Endothelial cell of umbilical vein (primary cell): ENCODE data around the gene STH. TPM values are rescaled to one million over a fixed set of nuclear protein-coding genes. Genes with fewer than 3 reads are reported as not detected.

Source experiments
- BruUV-seq: library from RNA; stranded (reverse); fragments of 400-500 nt; replicated peaks from 2 replicates; lab custom pipeline; 2021; lab: Mats Ljungman, UMichigan
- CTCF ChIA-PET: fragments of 300-600, 350-600 bp; sonication (Branson Sonifier 250); formaldehyde crosslinking; loops from one replicate; lab custom pipeline; 2021; ENCODE audit warnings: antibody characterized with exemption, inconsistent platforms; lab: Charles Lee
- POLR2A ChIA-PET: fragments of 300-600, 350-600 bp; sonication (Branson Sonifier 250); formaldehyde crosslinking; loops from one replicate; lab custom pipeline; 2021; ENCODE audit warnings: antibody characterized with exemption, inconsistent platforms; lab: Charles Lee
- DNase-seq: peaks from one replicate; pipeline ENCODE4 v3.0.0-alpha.2; 2011; ENCODE audit warnings: low read depth, low spot score
- FAIRE-seq: peaks from 2 replicates; lab custom pipeline; 2011; peaks lifted over from hg19 to GRCh38; lab: Jason Lieb, UNC
- H2AFZ ChIP-seq: 2 replicates; pipeline ENCODE4 v1.6.0; 2012; ENCODE audit warnings: low read depth, low read length, control low read depth, inconsistent platforms
- H3K27ac ChIP-seq: 2 replicates; pipeline ENCODE4 v1.5.1; 2011; ENCODE audit warnings: low read depth, mild to moderate bottlenecking, control low read depth, low read length, moderate library complexity; ENCODE audit not compliant: insufficient read depth
- H3K27me3 ChIP-seq, 2 experiments: 2 replicates each; pipeline versions ENCODE4 v1.6.0 to v1.6.1; 2011; ENCODE audit warnings: low read length in 2 of 2, mixed read lengths in 1 of 2; ENCODE audit not compliant: control insufficient read depth in 2 of 2, insufficient read depth in 2 of 2
- H3K36me3 ChIP-seq, 2 experiments: 2 replicates in 1 of 2; 3 replicates in 1 of 2; pipeline ENCODE4 v1.5.1; 2011; ENCODE audit warnings: low read length in 2 of 2, mild to moderate bottlenecking in 1 of 2, moderate library complexity in 1 of 2; ENCODE audit not compliant: control insufficient read depth in 2 of 2, insufficient read depth in 2 of 2; ENCODE audit errors: extremely low read depth in 1 of 2
- H3K4me1 ChIP-seq: 3 replicates; pipeline ENCODE4 v1.5.1; 2011; ENCODE audit warnings: mild to moderate bottlenecking, low read length; ENCODE audit not compliant: control insufficient read depth, insufficient read depth; ENCODE audit errors: extremely low read depth
- H3K4me2 ChIP-seq: 2 replicates; pipeline ENCODE4 v1.6.1; 2011; ENCODE audit warnings: low read length, control low read depth, mixed read lengths; ENCODE audit not compliant: insufficient read depth
- H3K4me3 ChIP-seq, 3 experiments: fragments of 200-600 bp in 1 of 3; sonication (generic), shearing (Covaris generic) in 1 of 3; replicated peaks in 1 of 3; 2 replicates each; pipeline ENCODE4 v1.5.1; 2011 to 2016; ENCODE audit warnings: control low read depth in 3 of 3, low read length in 3 of 3, mild to moderate bottlenecking in 2 of 3, inconsistent platforms in 1 of 3, low read depth in 1 of 3, moderate library complexity in 1 of 3; ENCODE audit not compliant: insufficient read depth in 1 of 3
- H3K79me2 ChIP-seq: 2 replicates; pipeline ENCODE4 v1.6.0; 2012; ENCODE audit warnings: low read length, inconsistent platforms; ENCODE audit not compliant: control insufficient read depth, insufficient read depth
- H3K9ac ChIP-seq: replicated peaks from 2 replicates; pipeline ENCODE3; 2011; ENCODE audit warnings: low read length, control low read depth; ENCODE audit not compliant: insufficient read depth; ENCODE audit errors: extremely low read depth
- H3K9me1 ChIP-seq: replicated peaks from 3 replicates; pipeline ENCODE4 v1.6.0; 2011; ENCODE audit warnings: mild to moderate bottlenecking, low read length; ENCODE audit not compliant: control insufficient read depth, insufficient read depth; ENCODE audit errors: extremely low read depth
- H3K9me3 ChIP-seq: replicated peaks from 2 replicates; pipeline ENCODE4 v1.5.1; 2012; ENCODE audit warnings: low read length, inconsistent platforms; ENCODE audit not compliant: control insufficient read depth, insufficient read depth
- H4K20me1 ChIP-seq: replicated peaks from 2 replicates; pipeline ENCODE3; 2011; ENCODE audit warnings: mild to moderate bottlenecking, low read length; ENCODE audit not compliant: control insufficient read depth, insufficient read depth; ENCODE audit errors: extremely low read depth
- CTCF ChIP-seq, 2 donors: IDR thresholded peaks; 1 replicate in 1 of 2; 2 replicates in 1 of 2; pipeline ENCODE4 v1.5.1; 2011; ENCODE audit warnings: low read length in 2 of 2, mild to moderate bottlenecking in 2 of 2, moderate library complexity in 2 of 2, control low read depth in 1 of 2, inconsistent platforms in 1 of 2, low read depth in 1 of 2; ENCODE audit not compliant: insufficient read depth in 1 of 2; ENCODE audit errors: extremely low read depth in 1 of 2
- EZH2 ChIP-seq: IDR thresholded peaks from 2 replicates; pipeline ENCODE4 v1.6.1; 2012; ENCODE audit warnings: borderline replicate concordance, low read depth, mild to moderate bottlenecking, moderate library complexity, low read length, inconsistent platforms; ENCODE audit not compliant: severe bottlenecking
- FOS ChIP-seq: IDR thresholded peaks from 2 replicates; pipeline ENCODE4 v1.6.1; 2011; ENCODE audit warnings: mild to moderate bottlenecking, low read length, moderate library complexity, borderline replicate concordance; ENCODE audit not compliant: insufficient read depth
- GATA2 ChIP-seq: IDR thresholded peaks from 2 replicates; pipeline ENCODE4 v1.7.0; 2011; ENCODE audit warnings: low read depth, mild to moderate bottlenecking, moderate library complexity, mixed read lengths, low read length; ENCODE audit not compliant: insufficient read length, insufficient read depth
- JUN ChIP-seq: IDR thresholded peaks from 2 replicates; pipeline ENCODE4 v1.6.1; 2011; ENCODE audit warnings: borderline replicate concordance, low read depth; ENCODE audit not compliant: insufficient read length, insufficient read depth
- MAX ChIP-seq: IDR thresholded peaks from 2 replicates; pipeline ENCODE4 v1.6.1; 2011; ENCODE audit not compliant: insufficient read depth, insufficient read length
- MYC ChIP-seq: IDR thresholded peaks from one replicate; pipeline ENCODE4 v1.6.1; 2011; ENCODE audit warnings: mild to moderate bottlenecking, low read depth, low read length
- POLR2A ChIP-seq: IDR thresholded peaks from 2 replicates; pipeline ENCODE4 v1.6.1; 2012; ENCODE audit warnings: low read depth, mild to moderate bottlenecking, control low read depth, low read length
- POLR2AphosphoS5 ChIP-seq: IDR thresholded peaks from 2 replicates; pipeline ENCODE4 v1.6.1; 2012; ENCODE audit warnings: low read depth, mild to moderate bottlenecking, control low read depth, low read length, moderate library complexity; ENCODE audit not compliant: insufficient read depth
- dilution Hi-C: fragments of 300-500 bp; cut with MboI; formaldehyde crosslinking; loops from one replicate; pipeline ENCODE4 v1.15.0; 2019; ENCODE audit warnings: low sequenced_read_pairs; ENCODE audit not compliant: extremely low pct_ligation_motif_present
- intact Hi-C: fragments of 100-400 bp; cut with micrococcal nuclease; formaldehyde crosslinking; loops from one replicate; pipeline ENCODE4 v1.10.0; 2022
- polyA plus RNA-seq, 4 experiments: library from polyadenylated mRNA; depleted of rRNA in 3 of 4; stranded (reverse) in 3 of 4; unstranded in 1 of 4; fragments of >200 nt; gene quantifications; 2 replicates each; pipeline versions ENCODE4 v1.2.1 to v1.2.3, GENCODE V29; 2011 to 2012; ENCODE audit warnings: missing spikeins in 1 of 4
- total RNA-seq: library from RNA; stranded (reverse); gene quantifications from 2 replicates; pipeline ENCODE4 v1.2.3, GENCODE V29; 2021

Gene STH
- total and polyA plus RNA-seq, 2 donors (not counting 3 experiments of a cell fraction or from before 2014, with no cell fraction given), result not detected

GRCh38 chr17:45990886-45991285 is 8.2 kb upstream of the STH start:
- TF ChIP-seq POLR2AphosphoS5, result no peak
- no peak for TF ChIP-seq JUN
- TF ChIP-seq FOS, result no peak
- no peak for TF ChIP-seq EZH2
- TF ChIP-seq POLR2A, result no peak
- no peak for TF ChIP-seq GATA2
- Histone ChIP-seq H4K20me1 (no peaks in the 10 kb centered on the region), H3K4me2 (no peak overlapping the region), H3K4me3 (no peak overlapping the region), H3K27ac (no peak overlapping the region), H3K9ac (no peak overlapping the region), H3K9me3 (no peaks in the 10 kb centered on the region), H3K4me1 (no peaks in the 10 kb centered on the region), H3K9me1 (no peaks in the 10 kb centered on the region), H3K79me2 (no peaks in the 10 kb centered on the region), H2AFZ (no peak overlapping the region), H3K36me3 (no peaks in the 10 kb centered on the region), H3K27me3 (peaks cover 0 to 2% of the 10 kb centered on the region in 2 experiments)
- no peak for DNase-seq
- CTCF ChIA-PET, result no interaction called here
- POLR2A ChIA-PET, result no interaction called here
- FAIRE-seq, result no peak
- intact Hi-C loops, result no loop called here
- no TSS peak for BruUV-seq
- dilution Hi-C loops, result no loop called here

- H3K4me3 ChIP-seq, result no peak overlapping the region
- intact Hi-C loops, result no loop called here
- H3K27me3 ChIP-seq, result peaks cover 0 to 2% of the 10 kb centered on the region in 2 experiments
- no peaks in the 10 kb centered on the region for H3K9me1 ChIP-seq
- BruUV-seq, result no TSS peak
- H3K4me2 ChIP-seq, result no peak overlapping the region
- ChIA-PET POLR2A (no interaction called here), CTCF (interaction anchor here (0.6 to 1.1 kb wide), 2 partner anchors 10 to 713 kb away, joined by 4 to 5 read pairs; no protein-coding TSS in a partner anchor)
- no peak overlapping the region for H3K27ac ChIP-seq
- H3K4me1 ChIP-seq, result no peaks in the 10 kb centered on the region
- no peaks in the 10 kb centered on the region for H3K9me3 ChIP-seq
- FAIRE-seq (no peak), DNase-seq (no peak)
- H3K36me3 ChIP-seq, result no peaks in the 10 kb centered on the region
- dilution Hi-C loops, result no loop called here
- no peak overlapping the region for H3K9ac ChIP-seq
- H3K79me2 ChIP-seq, result no peaks in the 10 kb centered on the region
- no peak for TF ChIP-seq JUN
- TF ChIP-seq POLR2A, result no peak
- no peak for TF ChIP-seq POLR2AphosphoS5
- TF ChIP-seq GATA2, result no peak
- TF ChIP-seq MAX, result no peak
- no peak for TF ChIP-seq FOS
- no peak for TF ChIP-seq EZH2
- no peak for TF ChIP-seq CTCF (IDR thresholded peaks at IDR 0.05; ENCODE audit: extremely low read depth in 1 of 2, insufficient read depth in 1 of 2, low read depth in 1 of 2, low read length in 2 of 2)
- no peak for TF ChIP-seq MYC
- H2AFZ ChIP-seq, result no peak overlapping the region
- no peaks in the 10 kb centered on the region for H4K20me1 ChIP-seq
Measured at GRCh38 chr17:45991341-45991740, 7.7 kb upstream of the STH start.
